HepG2 (cell line): ENCODE results near the gene SPI1. TPM values are rescaled to one million over a fixed set of nuclear protein-coding genes. Genes with fewer than 3 reads are reported as not detected.

ENCODE experiments used
- CBX5 ChIP-seq: sonication (generic); formaldehyde crosslinking; IDR thresholded peaks from 2 replicates; pipeline ENCODE4 v1.4.0; 2020; ENCODE audit warnings: missing genetic modification reagents, borderline replicate concordance
- KDM5B ChIP-seq: sonication (generic); formaldehyde crosslinking; IDR thresholded peaks from 2 replicates; pipeline ENCODE4 v1.4.0; 2020; ENCODE audit warnings: missing genetic modification reagents, mild to moderate bottlenecking, borderline replicate concordance
- polyA plus RNA-seq, 8 experiments: library from polyadenylated mRNA; depleted of rRNA in 3 of 8; stranded (reverse) in 7 of 8; unstranded in 1 of 8; fragments of >200 nt; fragmentation: Illumina TruSeq in 4 of 8; extraction: Trizol in 4 of 8; gene quantifications; 2 replicates each; pipeline versions ENCODE4 v1.2.1 to v1.2.3, GENCODE V29; 2011 to 2016; ENCODE audit warnings: low read depth in 4 of 8, missing spikeins in 1 of 8, mixed read lengths in 1 of 8; ENCODE audit not compliant: insufficient read depth in 1 of 8
- total RNA-seq, 5 experiments: library from RNA; depleted of rRNA; stranded (reverse); fragments of >200 nt; fragmentation: Illumina TruSeq; extraction: Trizol; gene quantifications; 2 replicates each; pipeline ENCODE4 v1.2.3, GENCODE V29; 2016; ENCODE audit warnings: low read depth in 1 of 5
- TF ChIP-seq, protein P1 (sequence below): sonication (generic); formaldehyde crosslinking; IDR thresholded peaks from 2 replicates; pipeline ENCODE4 v1.5.1; 2020; ENCODE audit warnings: mild to moderate bottlenecking, missing genetic modification reagents, moderate library complexity
- TF ChIP-seq, protein P2 (sequence below): sonication (generic); formaldehyde crosslinking; IDR thresholded peaks from 2 replicates; pipeline ENCODE4 v1.4.0; 2020; ENCODE audit warnings: missing genetic modification reagents

Gene SPI1
- total and polyA plus RNA-seq, 2 of the 13 experiments (the other 11 are each of a cell fraction or from before 2014, with no cell fraction given) = not detected

DNA sequence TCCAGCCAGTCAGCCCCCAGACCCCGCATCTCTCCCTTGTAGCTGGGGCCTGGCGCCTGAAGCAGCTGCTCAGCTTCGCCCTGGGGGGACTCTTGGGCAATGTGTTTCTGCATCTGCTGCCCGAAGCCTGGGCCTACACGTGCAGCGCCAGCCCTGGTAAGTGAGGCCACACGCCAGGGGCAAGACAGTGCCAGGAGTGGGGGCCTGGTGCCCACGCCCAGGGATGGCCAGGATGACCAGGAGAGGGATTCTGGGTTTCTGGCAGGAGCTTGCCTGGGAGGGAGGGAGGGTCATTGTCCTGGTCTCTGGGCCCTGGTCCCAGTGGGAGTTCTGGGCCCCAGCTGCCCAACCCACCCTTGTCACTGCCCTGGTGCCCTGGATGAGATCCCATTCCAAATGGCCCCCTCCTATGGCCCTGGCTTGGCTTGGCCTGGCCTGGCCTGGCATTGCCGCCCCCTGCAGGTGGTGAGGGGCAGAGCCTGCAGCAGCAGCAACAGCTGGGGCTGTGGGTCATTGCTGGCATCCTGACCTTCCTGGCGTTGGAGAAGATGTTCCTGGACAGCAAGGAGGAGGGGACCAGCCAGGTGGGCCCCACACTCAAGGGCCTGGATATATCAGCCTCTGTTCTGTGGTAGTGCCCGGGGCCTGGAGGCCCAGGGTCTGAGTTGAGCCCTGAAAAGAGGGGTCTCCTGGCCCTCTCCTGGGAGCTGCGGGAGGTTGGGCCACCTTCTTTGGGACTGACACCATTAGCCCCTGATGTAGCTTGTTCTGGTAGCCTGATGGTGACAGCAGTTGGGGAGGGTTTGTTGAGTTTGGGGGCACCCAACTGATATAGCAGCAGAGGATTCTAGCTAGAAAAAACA lies 33.8 kb upstream of the SPI1 start (continued):
- TF ChIP-seq, protein P1, sequence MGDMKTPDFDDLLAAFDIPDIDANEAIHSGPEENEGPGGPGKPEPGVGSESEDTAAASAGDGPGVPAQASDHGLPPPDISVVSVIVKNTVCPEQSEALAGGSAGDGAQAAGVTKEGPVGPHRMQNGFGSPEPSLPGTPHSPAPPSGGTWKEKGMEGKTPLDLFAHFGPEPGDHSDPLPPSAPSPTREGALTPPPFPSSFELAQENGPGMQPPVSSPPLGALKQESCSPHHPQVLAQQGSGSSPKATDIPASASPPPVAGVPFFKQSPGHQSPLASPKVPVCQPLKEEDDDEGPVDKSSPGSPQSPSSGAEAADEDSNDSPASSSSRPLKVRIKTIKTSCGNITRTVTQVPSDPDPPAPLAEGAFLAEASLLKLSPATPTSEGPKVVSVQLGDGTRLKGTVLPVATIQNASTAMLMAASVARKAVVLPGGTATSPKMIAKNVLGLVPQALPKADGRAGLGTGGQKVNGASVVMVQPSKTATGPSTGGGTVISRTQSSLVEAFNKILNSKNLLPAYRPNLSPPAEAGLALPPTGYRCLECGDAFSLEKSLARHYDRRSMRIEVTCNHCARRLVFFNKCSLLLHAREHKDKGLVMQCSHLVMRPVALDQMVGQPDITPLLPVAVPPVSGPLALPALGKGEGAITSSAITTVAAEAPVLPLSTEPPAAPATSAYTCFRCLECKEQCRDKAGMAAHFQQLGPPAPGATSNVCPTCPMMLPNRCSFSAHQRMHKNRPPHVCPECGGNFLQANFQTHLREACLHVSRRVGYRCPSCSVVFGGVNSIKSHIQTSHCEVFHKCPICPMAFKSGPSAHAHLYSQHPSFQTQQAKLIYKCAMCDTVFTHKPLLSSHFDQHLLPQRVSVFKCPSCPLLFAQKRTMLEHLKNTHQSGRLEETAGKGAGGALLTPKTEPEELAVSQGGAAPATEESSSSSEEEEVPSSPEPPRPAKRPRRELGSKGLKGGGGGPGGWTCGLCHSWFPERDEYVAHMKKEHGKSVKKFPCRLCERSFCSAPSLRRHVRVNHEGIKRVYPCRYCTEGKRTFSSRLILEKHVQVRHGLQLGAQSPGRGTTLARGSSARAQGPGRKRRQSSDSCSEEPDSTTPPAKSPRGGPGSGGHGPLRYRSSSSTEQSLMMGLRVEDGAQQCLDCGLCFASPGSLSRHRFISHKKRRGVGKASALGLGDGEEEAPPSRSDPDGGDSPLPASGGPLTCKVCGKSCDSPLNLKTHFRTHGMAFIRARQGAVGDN (CRISPR knock-in tag) = peak; percentile 57
- TF ChIP-seq KDM5B (CRISPR knock-in tag) = no peak
- TF ChIP-seq CBX5 = 0 out of 2 replicates have a peak, but pooled peaks have one; percentile 27
- TF ChIP-seq, protein P2, sequence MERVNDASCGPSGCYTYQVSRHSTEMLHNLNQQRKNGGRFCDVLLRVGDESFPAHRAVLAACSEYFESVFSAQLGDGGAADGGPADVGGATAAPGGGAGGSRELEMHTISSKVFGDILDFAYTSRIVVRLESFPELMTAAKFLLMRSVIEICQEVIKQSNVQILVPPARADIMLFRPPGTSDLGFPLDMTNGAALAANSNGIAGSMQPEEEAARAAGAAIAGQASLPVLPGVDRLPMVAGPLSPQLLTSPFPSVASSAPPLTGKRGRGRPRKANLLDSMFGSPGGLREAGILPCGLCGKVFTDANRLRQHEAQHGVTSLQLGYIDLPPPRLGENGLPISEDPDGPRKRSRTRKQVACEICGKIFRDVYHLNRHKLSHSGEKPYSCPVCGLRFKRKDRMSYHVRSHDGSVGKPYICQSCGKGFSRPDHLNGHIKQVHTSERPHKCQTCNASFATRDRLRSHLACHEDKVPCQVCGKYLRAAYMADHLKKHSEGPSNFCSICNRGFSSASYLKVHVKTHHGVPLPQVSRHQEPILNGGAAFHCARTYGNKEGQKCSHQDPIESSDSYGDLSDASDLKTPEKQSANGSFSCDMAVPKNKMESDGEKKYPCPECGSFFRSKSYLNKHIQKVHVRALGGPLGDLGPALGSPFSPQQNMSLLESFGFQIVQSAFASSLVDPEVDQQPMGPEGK (CRISPR knock-in tag) = peak; percentile 37; the same call in 1 of the 2 replicates
